IPS-20b (cell line): ENCODE data around the gene ZNF780B.

ENCODE experiments used
- H3K27ac ChIP-seq: one replicate; pipeline ENCODE4 v1.5.1; 2013; ENCODE audit warnings: low read length
- H3K27me3 ChIP-seq: 2 replicates; pipeline ENCODE4 v1.6.1; 2013; ENCODE audit warnings: mild to moderate bottlenecking, low read length, inconsistent platforms; ENCODE audit not compliant: insufficient read depth
- H3K36me3 ChIP-seq: 2 replicates; pipeline ENCODE4 v1.6.1; 2013; ENCODE audit warnings: low read depth, mild to moderate bottlenecking, inconsistent platforms, low read length, moderate library complexity; ENCODE audit not compliant: insufficient read depth
- H3K4me1 ChIP-seq: 2 replicates; pipeline ENCODE4 v1.6.1; 2013; ENCODE audit warnings: mild to moderate bottlenecking, control low read depth, inconsistent platforms, low read length, moderate library complexity; ENCODE audit not compliant: insufficient read depth
- H3K4me3 ChIP-seq: 2 replicates; pipeline ENCODE4 v1.5.1; 2013; ENCODE audit warnings: mild to moderate bottlenecking, low read length, inconsistent platforms
- H3K9ac ChIP-seq: 2 replicates; pipeline ENCODE4 v1.6.1; 2013; ENCODE audit warnings: low read depth, mild to moderate bottlenecking, inconsistent platforms, low read length, moderate library complexity
- H3K9me3 ChIP-seq: 2 replicates; pipeline ENCODE4 v1.6.1; 2013; ENCODE audit warnings: mild to moderate bottlenecking, low read depth, low read length, inconsistent platforms; ENCODE audit not compliant: insufficient read depth

ZNF780B gene

DNA sequence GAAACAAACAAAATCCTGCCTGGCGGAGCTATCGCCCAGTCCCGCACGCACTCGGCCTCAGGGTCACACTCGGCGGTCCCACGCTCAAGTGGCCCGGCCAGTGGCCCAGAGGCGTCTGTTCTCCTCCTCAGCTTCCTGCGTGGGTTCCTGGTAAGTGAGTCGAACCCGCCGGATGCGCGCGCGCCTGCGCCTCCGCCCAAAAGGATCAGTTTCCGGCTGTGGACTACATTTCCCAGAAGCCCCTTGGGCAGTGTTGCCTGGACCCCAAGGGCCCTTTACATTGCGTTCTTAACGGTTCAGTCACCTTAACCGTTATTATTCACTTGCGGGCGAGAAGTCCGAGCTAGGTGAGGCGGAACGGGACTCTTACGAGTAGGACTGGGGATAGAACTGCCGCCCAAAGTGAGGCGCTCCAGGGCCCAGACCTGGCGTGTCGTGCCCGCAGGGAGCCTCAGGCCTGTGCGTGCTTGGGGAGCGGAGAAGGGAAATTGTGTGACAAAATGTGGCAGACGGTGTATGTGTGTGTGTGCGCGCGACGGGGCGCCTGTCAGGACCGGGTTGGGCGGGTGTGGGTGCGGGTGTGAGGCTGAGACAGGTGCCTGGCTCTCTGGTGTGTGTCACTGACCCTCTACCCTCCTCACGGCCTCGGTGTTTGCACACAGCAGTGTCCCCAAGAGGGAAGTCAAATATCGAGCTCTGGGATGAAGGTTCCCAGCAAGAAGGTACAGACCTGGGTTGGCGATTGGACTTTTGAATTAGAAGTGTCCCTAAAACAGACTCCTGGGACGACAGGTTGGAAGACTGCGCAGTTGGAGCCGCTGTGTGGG, 59.0 kb downstream of the ZNF780B start, which contains the start of gene ZNF546:
Gene ZNF546 (plus strand): TSS at position 250 of the 827 bp plus-strand sequence. CDS start 1,267 bp downstream, outside the sequence.
- Histone ChIP-seq H3K9me3 (peaks cover 18% of the 10 kb centered on the region), H3K27ac (peak within 1 kb of the TSS; percentile 62), H3K36me3 (no peaks in the 10 kb centered on the region), H3K27me3 (no peaks in the 10 kb centered on the region), H3K9ac (peak within 1 kb of the TSS; percentile 87), H3K4me1 (no peaks in the 10 kb centered on the region), H3K4me3 (peak within 1 kb of the TSS; percentile 97)

DNA sequence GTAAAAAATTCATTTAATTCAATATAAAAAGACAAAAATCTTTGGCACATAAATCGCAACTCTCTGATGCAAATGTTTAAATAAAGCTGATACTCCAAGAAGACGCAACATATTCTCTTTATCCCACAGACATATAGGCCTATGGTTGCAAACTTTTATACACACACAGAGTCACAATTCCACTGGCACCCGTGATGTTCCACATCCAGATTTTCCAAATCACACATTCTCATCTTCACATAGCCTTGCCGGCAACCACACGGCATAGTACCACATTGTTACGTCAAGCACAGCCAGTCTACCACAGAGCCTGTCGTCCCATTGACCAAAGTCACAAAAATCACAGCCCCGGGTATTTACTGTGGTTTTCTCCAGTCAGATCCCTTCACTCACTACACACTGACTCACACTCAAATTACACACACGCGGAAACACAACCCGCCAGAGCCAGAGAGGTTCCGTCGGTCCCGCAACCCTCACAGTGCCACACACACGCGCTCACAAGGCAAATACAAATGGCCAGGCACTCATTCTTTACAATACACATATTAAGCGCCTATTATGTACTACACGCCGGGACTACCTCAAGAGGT, 59.7 kb downstream of the ZNF780B start:
- H3K9ac ChIP-seq: peak overlapping the region; percentile 87

DNA sequence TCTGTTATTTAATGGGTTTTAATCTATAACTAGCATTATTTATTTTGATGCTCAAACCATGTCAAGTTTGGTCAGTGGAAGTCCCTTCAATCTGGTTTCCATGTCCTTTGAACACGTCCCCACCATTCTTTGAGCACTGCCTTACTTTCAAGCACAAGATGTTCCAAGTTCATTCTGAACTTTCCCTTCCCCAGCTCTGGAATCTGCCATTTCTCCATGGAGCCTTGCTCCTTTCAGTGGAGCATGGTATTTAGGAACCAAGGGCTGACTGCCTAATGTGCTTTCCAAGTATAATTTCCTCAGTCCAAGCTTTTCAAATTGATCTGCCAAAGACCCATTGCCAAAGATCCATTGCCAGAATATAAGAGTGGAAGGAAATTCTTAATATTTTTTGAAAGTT, 60.2 kb downstream of the ZNF780B start:
- Histone ChIP-seq H3K9ac (no peak overlapping the region), H3K4me1 (no peaks in the 10 kb centered on the region), H3K27ac (no peak overlapping the region), H3K4me3 (peak overlapping the region; percentile 97), H3K36me3 (no peaks in the 10 kb centered on the region), H3K9me3 (peaks cover 18% of the 10 kb centered on the region), H3K27me3 (no peaks in the 10 kb centered on the region)

More for the DNA sequence above, 59.7 kb downstream of the ZNF780B start:
- Histone ChIP-seq H3K27ac (peak overlapping the region; percentile 62), H3K9me3 (peaks cover 18% of the 10 kb centered on the region), H3K36me3 (no peaks in the 10 kb centered on the region), H3K4me1 (no peaks in the 10 kb centered on the region), H3K27me3 (no peaks in the 10 kb centered on the region), H3K4me3 (peak overlapping the region; percentile 97)

DNA sequence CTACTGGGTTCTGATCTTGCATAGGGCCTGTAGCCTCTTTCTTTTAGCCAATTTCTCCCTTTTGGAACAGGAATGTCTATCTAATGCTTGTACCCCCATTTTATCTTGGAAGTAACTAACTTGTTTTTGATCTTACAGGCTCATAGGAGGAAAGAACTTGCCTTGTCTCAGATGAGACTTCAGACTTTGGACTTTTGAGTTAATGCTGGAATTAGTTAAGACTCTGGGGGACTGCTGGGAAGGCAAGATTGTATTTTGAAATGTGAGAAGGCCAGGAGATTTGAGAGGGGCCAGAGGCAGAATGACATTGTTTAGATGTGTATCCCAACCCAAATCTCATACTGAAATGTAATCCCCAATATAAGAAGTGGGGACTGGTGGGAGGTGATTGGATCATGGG, 61.7 kb downstream of the ZNF780B start:
- Histone ChIP-seq H3K4me3 (no peak overlapping the region), H3K27ac (no peak overlapping the region), H3K9ac (no peak overlapping the region), H3K27me3 (no peaks in the 10 kb centered on the region), H3K4me1 (no peaks in the 10 kb centered on the region), H3K9me3 (peaks cover 18% of the 10 kb centered on the region), H3K36me3 (no peaks in the 10 kb centered on the region)

DNA sequence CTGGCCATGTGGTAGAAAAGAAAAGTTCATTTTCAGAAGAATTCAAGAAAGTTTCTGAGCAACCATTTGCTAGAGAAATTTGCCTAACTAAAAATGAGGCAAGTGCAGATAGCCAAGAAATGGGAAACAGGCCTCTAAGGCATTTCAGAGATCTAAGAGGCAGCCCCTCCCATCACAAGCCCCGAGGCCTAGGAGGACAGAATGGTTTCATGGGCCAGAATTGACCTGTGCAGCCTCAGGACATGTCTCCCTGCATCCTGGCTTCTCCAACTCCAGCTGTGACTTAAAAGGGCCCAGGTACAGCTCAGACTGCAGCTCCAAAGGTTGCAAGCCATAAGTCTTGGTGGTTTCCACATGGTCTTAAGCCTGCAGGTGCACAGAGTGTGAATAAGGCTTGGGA, 62.4 kb downstream of the ZNF780B start:
- Histone ChIP-seq H3K27ac (no peak overlapping the region), H3K4me1 (no peaks in the 10 kb centered on the region), H3K4me3 (no peak overlapping the region), H3K27me3 (no peaks in the 10 kb centered on the region), H3K36me3 (no peaks in the 10 kb centered on the region), H3K9ac (no peak overlapping the region), H3K9me3 (peaks cover 18% of the 10 kb centered on the region)

DNA sequence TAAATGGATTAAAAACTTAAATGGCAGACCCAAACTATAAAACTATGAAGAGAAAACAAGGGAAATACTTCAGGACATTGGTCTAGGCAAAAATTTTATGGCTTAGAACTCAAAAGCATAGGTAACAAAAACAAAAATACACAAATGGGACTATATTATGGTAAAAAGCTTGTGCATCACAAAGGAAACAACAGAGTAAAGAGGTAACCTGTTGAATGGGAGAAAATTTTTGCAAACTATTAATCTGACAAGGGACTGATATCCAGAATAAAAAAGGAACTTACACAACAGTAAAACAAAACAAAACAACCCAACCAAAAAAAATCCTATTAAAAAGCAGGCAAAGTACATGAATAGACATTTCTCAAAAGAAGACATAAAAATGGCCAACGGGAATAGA, 68.4 kb downstream of the ZNF780B start:
- Histone ChIP-seq H3K36me3 (peaks cover 14% of the 10 kb centered on the region), H3K27ac (no peak overlapping the region), H3K27me3 (no peaks in the 10 kb centered on the region), H3K9me3 (peaks cover 25% of the 10 kb centered on the region), H3K4me3 (no peak overlapping the region), H3K9ac (no peak overlapping the region), H3K4me1 (no peaks in the 10 kb centered on the region)

DNA sequence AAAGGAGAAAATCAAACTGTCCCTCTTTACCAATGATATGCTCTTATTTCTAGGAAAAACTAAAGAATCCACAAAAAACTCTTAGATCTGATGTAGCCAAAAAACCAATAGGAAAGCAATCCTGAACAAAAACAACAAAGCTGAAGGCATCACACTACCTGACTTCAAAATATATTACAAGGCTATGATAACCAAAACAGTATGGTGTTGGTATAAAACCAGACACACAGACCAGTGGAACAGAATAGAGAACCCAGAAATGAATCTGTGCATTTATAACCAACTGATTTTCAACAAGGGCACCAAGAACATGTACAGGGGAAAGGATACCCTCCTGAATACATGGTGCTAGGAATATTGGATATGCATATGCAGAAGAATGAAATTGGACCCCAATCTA, 68.9 kb downstream of the ZNF780B start:
- H3K27me3 ChIP-seq: no peaks in the 10 kb centered on the region
- peaks cover 25% of the 10 kb centered on the region for H3K9me3 ChIP-seq
- H3K36me3 ChIP-seq: peaks cover 18% of the 10 kb centered on the region
- H3K27ac ChIP-seq: no peak overlapping the region
- no peak overlapping the region for H3K9ac ChIP-seq
- H3K4me3 ChIP-seq: no peak overlapping the region
- no peaks in the 10 kb centered on the region for H3K4me1 ChIP-seq

DNA sequence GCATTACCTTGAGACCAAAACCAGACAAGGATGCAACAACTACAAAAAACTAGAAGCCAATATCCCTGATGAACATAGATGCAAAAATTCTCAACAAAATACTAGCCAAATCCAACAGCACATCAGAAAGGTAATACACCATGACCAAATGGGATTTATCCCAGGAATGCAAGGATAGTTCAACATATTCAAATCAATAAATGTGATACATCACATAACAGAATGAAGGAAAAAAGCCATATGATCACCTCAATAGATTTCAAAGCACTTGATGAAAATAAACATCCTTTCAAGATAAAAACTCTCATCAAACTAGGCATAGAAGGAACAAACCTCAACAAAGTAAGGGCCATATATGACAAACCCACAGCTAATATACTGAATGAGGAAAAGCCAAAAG, 69.4 kb downstream of the ZNF780B start:
- Histone ChIP-seq H3K9me3 (peaks cover 25% of the 10 kb centered on the region), H3K36me3 (peaks cover 22% of the 10 kb centered on the region), H3K9ac (no peak overlapping the region), H3K4me3 (no peak overlapping the region), H3K4me1 (no peaks in the 10 kb centered on the region), H3K27me3 (no peaks in the 10 kb centered on the region), H3K27ac (no peak overlapping the region)

DNA sequence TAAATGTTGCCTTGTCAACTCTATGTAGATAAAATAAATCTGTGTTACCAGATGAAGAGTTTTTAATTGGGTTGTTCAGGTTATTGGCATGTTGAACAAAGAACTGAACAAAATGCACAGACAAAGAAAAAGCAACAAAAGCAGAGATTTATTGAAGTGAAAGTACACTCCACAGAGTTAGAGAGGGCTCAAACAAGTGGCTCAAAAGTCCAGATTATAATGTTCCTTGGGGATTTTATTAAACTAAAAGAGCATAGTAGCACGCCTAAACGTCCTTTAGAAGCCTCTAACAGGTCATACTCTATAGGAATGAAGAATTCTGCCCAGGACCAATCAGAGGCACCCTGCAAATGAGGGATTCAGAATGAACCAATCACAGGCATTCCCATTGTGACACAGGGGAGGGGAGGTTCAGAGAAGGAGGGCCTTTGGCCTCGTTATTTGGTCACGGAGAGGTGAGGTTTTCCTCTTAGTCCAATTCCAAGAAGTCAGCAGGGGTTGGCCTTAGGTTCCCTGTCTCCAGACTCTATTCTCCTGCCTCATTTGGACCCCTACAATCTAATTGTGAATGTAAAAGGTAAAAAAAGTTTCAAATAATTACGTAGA, 72.2 kb downstream of the ZNF780B start:
- H3K4me1 ChIP-seq: no peaks in the 10 kb centered on the region
- peaks cover 25% of the 10 kb centered on the region for H3K9me3 ChIP-seq
- no peak overlapping the region for H3K9ac ChIP-seq
- no peak overlapping the region for H3K4me3 ChIP-seq
- peaks cover 51% of the 10 kb centered on the region for H3K36me3 ChIP-seq
- H3K27me3 ChIP-seq: no peaks in the 10 kb centered on the region
- no peak overlapping the region for H3K27ac ChIP-seq

DNA sequence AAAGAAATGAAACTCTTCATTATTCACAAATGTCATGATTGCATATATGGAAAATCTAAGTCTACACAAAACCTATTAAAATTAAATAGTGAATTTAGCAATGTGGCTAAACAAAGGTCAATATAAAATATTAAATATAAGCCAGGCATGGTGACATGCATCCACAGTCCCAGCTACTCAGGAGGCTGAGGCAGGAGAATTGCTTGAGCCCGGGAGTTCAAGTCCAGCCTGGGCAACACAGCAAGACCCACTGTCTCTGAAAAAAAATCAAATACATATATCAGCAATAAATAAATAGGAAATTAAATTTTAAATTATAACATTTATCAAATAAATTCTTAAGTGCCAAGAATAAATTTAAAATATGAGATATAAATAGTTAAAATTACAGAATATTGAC, 73.1 kb downstream of the ZNF780B start:
- Histone ChIP-seq H3K9me3 (peaks cover 25% of the 10 kb centered on the region), H3K9ac (no peak overlapping the region), H3K4me3 (no peak overlapping the region), H3K27ac (no peak overlapping the region), H3K27me3 (no peaks in the 10 kb centered on the region), H3K4me1 (no peaks in the 10 kb centered on the region), H3K36me3 (peaks cover 60% of the 10 kb centered on the region)
